ENCODE data around the gene C19orf25.

- TF ChIP-seq CTCF (IDR thresholded peaks at IDR 0.05; ENCODE audit: borderline replicate concordance, extremely low read depth, low read length, poor library complexity, severe bottlenecking) (no peak), EZH2 (IDR thresholded peaks at IDR 0.05; ENCODE audit: borderline replicate concordance, low read depth, low read length, severe bottlenecking) (no peak)
These were observed 2.3 kb upstream of the C19orf25 start for GRCh38 chr19:1481224-1481892.
